M059J (cell line): ENCODE measurements around the gene HIP1R. TPM values are rescaled to one million over a fixed set of nuclear protein-coding genes. Genes with fewer than 3 reads are reported as not detected.
A peak's percentile ranks its signal among the peaks of the same experiment; 100 is the strongest.
"Not testable (repeated sequence)": the region's sequence is repeated elsewhere in the genome, so short reads cannot be mapped to it uniquely, and the experiment has no call there.

Experiments used
- DNase-seq: peaks from one replicate; pipeline ENCODE4 v3.0.0-alpha.2; 2012; ENCODE audit warnings: low read depth
- total RNA-seq: library from RNA; depleted of rRNA; stranded (reverse); fragments of >200 nt; shearing (Covaris generic); gene quantifications from 2 replicates; pipeline ENCODE4 v1.2.3, GENCODE V29; 2014

Gene HIP1R
- total RNA-seq, 1 experiment from 2014 or later, result 18.3 TPM

DNA sequence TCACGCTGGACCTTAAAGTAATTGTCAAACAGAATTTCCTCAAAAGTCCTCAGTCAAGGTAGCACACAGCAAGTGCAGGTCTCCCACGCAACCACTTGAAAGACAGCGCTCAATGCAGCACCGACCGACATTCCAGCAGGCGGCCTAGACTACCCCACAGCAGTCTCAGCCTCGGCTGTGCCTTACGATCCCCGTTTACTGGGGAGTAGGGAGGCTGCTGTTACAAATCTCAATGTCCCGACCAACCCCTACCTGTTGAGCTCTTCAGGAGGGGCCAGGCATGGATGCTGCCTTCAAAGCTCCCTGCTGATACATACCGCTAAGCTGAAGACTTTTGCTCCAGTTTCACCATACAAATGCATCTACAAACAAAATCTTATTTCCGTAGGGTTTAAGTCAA is 38.8 kb downstream of the HIP1R start:
- no peak for DNase-seq

- DNase-seq, result no peak
Measured at GRCh38 chr12:122875590-122876220, 40.4 kb downstream of the HIP1R start.

DNA sequence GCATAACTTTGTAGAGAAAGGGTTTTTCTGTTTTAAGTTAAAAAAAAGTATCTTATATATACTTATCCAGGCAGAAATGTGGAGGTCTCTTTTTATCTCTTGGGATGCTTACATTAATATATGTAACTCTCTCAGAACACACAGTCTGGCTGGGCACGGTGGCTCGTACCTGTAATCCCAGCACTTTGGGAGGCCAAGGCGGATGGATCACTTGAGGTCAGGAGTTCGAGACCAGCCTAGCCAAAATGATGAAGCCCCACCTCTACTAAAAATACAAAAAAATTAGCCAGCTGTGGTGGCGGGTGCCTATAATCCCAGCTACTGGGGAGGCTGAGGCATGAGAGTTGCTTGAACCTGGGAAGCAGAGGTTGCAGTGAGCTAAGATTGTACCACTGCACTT is 41.0 kb downstream of the HIP1R start:
- DNase-seq, result not testable (repeated sequence)

- DNase-seq, result no peak
Measured at GRCh38 chr12:122876731-122877130, 41.5 kb downstream of the HIP1R start.

DNA sequence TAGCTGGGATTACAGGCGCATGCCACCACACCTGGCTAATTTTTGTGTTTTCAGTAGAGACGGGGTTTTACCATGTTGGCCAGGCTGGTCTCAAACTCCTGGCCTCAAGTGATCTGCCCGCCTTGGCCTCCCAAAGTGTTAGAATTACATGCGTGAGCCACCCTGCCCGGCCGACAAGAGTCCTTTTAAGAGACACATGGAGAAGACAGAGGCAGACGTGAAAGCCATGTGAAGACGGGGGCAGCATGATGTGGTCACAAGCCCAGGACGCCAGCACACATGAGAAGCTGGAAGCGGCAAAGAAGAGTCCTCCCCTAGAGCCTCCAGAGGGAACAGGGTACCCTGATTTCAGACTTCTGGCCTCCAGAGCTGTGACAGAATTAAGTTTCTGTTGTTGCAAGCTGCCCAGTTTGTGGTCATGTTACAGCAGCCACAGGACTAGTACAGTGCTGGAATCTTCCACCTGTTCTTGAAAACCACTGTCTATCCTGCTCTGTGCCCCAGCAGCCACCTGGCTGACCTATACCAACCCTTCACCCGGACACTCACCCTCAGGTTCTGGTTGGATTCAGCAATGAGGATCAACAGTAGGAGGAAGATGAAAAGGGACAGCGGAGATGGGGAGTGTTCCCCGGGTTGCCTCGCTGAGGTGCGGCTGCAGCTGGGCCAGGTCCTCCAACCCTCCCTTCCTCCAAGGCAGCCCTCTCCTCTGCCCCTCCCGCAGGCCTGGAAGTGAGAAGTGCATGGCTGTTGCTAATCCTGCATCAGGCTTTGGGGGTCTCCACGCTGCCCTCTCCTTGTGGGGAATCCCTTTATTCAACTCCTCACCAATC is 43.7 kb downstream of the HIP1R start:
- DNase-seq, result no peak

DNA sequence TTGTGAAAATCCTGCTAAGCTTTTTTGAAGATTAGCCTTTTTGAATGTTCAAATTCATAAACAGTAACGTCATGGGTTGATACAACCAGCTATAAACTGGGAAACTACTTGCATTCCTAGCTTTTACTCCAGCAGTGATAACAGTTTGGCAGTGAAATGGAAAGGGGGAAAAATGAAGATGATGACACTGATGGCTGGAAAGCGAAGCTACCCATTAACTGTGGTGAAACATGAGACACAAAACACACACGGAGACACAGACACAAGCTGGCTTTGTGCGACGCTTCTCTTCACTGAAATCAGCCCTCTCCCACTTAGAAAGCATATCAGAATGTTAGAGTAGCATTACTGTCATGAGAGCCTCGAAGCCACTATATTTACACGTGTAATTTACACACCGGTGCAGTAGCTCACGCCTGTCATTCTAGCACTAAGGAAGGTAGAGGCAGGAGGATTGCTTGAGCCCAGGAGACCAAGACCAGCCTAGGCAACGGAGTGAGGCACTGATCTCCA is 45.0 kb downstream of the HIP1R start:
- no peak for DNase-seq

- no peak for DNase-seq
Measured at GRCh38 chr12:122880668-122881067, 45.4 kb downstream of the HIP1R start.

DNA sequence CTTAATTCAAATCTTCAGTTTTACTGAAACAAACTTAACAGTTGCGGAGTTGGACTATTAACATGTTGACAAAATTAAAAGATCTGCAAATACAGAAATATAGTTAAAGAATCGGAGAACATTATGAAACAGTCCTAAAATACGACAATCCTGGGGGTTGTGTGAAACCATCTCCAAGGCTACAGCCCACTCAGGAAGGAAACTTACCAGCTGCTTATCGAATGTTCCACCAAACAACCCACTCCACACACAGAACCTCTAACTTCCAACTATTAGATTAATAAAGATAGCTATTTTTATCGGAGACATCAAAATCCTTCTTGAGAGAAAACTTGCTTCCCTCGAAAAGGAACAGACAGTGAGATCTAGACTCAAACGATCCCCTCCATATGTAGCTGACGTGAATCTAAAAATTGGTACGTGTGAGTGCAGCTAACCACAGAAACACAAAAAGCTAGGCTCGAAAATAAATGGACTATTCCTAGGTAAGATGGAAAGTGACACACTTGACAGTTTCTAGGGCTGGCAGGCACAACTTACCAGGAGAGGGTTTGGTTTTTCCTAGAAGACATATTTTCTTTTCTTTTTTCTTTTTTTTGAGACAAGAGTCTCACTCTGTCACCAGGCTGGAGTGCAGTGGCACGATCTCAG is 47.8 kb downstream of the HIP1R start:
- no peak for DNase-seq

DNA sequence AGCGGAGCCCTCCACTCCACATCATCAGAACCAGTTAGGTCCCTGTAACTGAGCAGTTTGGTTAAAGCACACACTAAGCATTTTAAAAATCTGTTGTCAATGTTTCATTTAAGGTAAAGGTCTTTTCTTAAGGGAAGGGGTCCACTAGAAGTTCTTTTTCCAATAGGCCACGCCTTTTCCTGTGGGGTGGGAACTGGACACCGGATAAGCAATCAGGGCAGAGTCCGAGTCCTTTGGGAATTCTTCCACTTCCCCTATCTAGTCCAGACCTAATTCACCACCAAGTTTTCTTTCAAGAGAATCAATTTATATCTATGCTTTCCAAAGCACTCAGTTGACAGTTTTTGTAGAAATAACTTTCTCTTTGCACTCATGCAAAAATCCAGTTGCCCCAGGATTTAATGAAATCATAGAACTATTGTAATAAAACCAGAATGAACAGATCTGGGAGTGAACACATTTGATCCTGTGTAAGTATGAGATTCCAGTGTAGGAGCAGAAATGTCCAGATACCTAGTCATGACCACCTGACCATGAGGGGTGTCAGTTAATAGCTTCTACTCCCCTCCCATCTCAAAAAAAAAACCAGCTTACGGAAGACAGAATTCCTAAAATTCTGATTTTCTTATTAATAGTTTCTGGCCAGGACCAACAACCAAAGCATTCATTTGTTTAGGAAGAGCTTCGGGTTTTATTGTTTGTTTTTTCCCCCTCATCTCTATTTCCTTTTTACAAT is 49.0 kb downstream of the HIP1R start:
- DNase-seq, result no peak

- no peak for DNase-seq
Measured at GRCh38 chr12:122884860-122885259, 49.6 kb downstream of the HIP1R start.

- no peak for DNase-seq
Measured at GRCh38 chr12:122886161-122886560, 50.9 kb downstream of the HIP1R start.

DNA sequence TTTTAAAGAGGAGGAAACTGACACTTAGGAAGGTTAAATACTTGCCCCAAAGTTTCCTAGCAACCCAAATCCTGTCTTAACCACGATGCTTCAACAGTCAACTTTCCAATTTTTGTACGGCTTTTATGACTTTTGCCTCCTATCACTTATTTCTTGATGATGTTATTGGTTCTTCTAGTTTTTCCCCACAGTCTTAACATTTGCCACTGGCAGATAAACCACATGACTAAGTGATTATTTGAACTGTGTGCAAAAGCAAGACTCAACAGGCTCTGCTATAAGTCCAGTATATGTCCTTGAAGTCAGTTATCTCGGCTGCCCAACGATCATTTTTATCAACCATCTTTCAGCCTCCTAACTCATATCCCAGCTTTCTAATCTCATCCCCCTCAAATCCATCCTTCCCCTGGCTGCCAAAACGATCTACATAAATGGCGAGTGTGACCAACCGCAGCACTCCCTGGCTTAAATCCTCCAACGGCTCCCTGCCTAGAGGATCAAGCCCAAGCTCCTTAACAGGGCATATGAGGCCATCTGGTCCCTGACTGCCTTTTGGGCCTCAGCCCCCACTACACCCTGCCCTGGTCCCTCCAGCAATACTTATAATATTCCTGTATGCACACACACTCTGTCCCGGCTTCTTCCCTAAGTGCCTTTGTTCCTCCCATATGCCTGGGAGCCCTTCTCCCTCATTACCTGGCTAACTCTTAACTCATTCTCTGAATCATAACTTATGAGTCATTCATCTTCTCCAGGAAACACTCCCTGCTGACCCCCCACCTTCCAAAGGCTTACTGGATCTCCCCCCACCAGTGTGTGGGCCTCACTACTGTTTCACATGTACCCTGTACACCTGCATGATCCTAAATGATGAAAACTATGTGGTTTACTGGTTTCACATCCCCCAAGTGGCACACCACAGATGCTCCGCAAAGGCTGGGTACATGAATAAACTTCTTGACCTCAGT is 51.9 kb downstream of the HIP1R start:
- peak; percentile 90 for DNase-seq

DNA sequence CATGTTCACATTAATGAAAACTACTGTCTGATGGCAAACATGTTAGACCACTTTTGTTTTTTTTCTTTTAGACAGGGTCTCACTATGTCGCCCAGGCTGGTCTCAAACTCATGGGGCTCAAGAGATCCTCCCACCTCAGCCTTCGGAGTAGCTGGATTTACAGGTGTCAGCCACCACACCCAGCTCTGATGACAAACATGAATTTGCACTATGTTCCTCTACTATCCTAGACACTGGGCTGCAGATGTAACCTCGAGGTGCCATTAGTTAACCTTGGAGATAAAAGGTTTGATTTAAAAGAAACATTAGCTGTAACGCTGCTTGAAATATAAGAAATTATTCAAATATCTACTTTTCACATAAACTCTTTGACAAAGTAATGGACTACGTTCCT is 52.6 kb downstream of the HIP1R start:
- no peak for DNase-seq

DNA sequence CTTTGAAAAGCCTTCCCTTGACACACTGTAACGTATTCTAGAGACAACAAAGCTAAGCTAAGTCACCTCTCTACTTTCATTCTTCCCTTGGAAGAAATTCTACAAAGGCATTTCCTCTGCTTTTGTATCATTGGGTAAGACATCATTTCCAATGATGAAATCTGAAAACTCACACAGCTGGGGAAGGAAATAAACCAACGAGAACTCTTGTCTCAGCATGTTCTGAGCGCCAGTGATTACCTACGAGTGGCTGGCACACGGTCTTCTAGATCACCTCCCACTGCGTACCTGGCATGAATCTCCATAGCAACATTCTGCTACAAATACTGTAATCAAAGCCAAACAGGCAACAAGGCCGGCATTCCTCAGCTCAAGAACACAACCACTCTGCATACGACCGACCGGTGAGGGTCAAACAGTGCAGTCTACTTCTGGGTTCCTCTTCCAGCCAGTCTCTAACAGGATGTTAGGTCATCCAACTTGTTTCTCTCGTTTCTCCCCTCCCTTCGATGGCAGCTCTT is 53.0 kb downstream of the HIP1R start:
- DNase-seq, result peak; percentile 85

DNA sequence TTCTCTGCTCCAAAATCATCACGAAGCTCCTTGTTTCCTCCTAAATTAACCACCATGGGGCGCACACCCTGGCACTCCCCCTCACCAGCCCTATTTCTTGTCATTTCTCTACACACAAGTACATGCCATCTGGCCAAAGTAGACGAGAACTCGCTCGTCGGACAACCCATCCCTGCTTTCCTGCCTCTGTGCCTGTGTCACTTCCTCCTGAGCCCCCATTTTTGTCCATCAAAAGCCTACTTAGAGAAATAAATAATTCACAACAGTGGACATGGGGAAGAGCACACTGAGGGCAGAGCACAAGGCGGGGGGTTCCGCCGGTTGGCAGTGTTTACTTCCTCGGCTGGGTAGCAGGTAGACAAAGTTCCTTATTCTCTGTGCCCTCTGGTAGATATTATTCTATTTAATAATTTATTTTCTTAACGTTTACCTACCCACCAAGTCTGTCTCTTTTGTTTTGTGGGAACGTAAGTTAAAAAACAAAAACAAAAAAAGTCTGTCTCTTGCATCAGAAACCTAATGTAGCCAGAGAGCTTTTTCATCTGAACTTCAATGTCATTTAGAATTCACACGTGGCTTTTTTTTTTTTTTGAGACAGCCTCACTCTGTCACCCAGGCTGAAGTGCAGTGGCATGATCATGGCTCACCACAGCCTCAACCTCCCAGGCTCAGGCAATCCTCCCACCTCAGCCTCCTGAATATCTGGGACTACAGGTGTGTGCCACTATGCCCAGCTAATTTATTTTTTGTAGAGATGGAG is 54.7 kb downstream of the HIP1R start:
- no peak for DNase-seq

DNA sequence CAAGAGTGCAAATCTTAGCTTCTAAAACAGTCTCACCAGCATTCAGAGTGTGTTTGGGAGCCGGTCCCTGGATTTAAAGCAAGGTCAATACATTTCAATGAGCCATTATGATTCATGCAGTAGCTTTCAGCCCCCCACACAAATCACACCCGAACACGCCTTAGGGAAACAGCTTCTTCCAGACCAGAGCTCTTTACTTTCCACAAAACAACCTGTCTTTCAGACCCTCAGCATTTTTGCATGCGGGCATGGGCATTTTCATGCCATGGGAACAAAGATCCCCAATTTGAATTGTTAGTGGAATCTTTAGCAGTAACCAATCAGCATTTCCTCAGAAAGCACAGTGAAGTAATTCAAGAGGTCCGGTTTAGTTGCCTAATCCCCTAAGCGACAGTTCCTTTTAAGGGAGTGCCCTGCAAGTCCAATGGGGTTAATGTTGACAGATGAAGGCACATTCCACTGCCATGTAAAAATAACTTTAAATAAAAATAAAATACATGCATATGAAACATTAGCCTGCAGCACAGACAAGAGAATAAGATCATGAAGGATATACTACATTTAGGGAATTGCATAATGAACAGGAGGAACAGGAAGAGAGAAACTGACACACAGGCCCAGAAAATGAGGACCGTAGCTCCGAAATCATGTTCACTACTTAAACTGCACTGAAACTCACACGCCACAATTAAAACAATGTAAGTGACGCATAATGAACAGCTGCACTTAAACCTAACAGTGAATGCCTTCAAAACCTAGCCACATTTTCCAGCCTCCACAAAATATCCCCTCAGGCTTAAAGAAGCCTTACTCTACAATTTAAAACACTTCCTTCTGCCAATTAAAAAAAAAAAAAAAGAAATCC is 56.6 kb downstream of the HIP1R start:
- peak; percentile 95 for DNase-seq

- DNase-seq, result not testable (repeated sequence)
Measured at GRCh38 chr12:122892724-122893123, 57.5 kb downstream of the HIP1R start.

GRCh38 chr12:122893208-122894153 is 58.2 kb downstream of the HIP1R start:
- DNase-seq, result no peak
